Measurements from ENCODE around the gene RPRD1B.

GRCh38 chr20:38073307-38074071 is 39.9 kb downstream of the RPRD1B start:
- TF ChIP-seq, protein P1, sequence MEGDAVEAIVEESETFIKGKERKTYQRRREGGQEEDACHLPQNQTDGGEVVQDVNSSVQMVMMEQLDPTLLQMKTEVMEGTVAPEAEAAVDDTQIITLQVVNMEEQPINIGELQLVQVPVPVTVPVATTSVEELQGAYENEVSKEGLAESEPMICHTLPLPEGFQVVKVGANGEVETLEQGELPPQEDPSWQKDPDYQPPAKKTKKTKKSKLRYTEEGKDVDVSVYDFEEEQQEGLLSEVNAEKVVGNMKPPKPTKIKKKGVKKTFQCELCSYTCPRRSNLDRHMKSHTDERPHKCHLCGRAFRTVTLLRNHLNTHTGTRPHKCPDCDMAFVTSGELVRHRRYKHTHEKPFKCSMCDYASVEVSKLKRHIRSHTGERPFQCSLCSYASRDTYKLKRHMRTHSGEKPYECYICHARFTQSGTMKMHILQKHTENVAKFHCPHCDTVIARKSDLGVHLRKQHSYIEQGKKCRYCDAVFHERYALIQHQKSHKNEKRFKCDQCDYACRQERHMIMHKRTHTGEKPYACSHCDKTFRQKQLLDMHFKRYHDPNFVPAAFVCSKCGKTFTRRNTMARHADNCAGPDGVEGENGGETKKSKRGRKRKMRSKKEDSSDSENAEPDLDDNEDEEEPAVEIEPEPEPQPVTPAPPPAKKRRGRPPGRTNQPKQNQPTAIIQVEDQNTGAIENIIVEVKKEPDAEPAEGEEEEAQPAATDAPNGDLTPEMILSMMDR (conservative IDR thresholded peaks at IDR 0.05) = peak; percentile 85
- no peak for TF ChIP-seq EZH2 (IDR thresholded peaks at IDR 0.05; ENCODE audit: low read depth)

Measured in PC-9 (cell line).